ENCODE results near the gene TTR.

TTR gene

GRCh38 chr18:31572368-31572767 lies 19.3 kb upstream of the TTR start:
- TF ChIP-seq CTCF (IDR thresholded peaks at IDR 0.05): no peak

GRCh38 chr18:31573051-31573450 lies 18.6 kb upstream of the TTR start:
- no peak for TF ChIP-seq CTCF (IDR thresholded peaks at IDR 0.05)

GRCh38 chr18:31574359-31574758 lies 17.3 kb upstream of the TTR start:
- no peak for TF ChIP-seq CTCF (IDR thresholded peaks at IDR 0.05)

GRCh38 chr18:31575515-31576257 lies 16.0 kb upstream of the TTR start:
- TF ChIP-seq CTCF (IDR thresholded peaks at IDR 0.05): no peak

GRCh38 chr18:31576670-31577069 lies 15.0 kb upstream of the TTR start:
- TF ChIP-seq CTCF (IDR thresholded peaks at IDR 0.05): no peak

- TF ChIP-seq CTCF (IDR thresholded peaks at IDR 0.05): no peak
Observed at GRCh38 chr18:31577195-31577594, 14.5 kb upstream of the TTR start.

- TF ChIP-seq CTCF (IDR thresholded peaks at IDR 0.05): no peak
Observed at GRCh38 chr18:31578126-31578525, 13.6 kb upstream of the TTR start.

GRCh38 chr18:31579375-31579774 lies 12.3 kb upstream of the TTR start:
- no peak for TF ChIP-seq CTCF (IDR thresholded peaks at IDR 0.05)

All from LNCAP (cell line).